Suppressor macrophage treated with lipopolysaccharide for 1 hour (primary cell): ENCODE results near the gene DNHD1.

Experiments
- DNase-seq, 3 donors: peaks; one replicate each; pipeline ENCODE4 v3.0.0-alpha.2; 2020 to 2022

Gene DNHD1

GRCh38 chr11:6531267-6531752 is 34.2 kb downstream of the DNHD1 start:
- peak; percentile 57 to 65 (median 65) for DNase-seq

- no peak for DNase-seq
These were observed 41.4 kb downstream of the DNHD1 start for GRCh38 chr11:6538456-6538855.

GRCh38 chr11:6538945-6539344 is 41.9 kb downstream of the DNHD1 start:
- DNase-seq = no peak

GRCh38 chr11:6539748-6540268 is 42.7 kb downstream of the DNHD1 start:
- DNase-seq = no peak

GRCh38 chr11:6541356-6541755 is 44.3 kb downstream of the DNHD1 start:
- no peak for DNase-seq

- DNase-seq = no peak
These were observed 45.6 kb downstream of the DNHD1 start for GRCh38 chr11:6542727-6543126.

- DNase-seq = no peak
These were observed 48.1 kb downstream of the DNHD1 start for GRCh38 chr11:6544921-6545850.

- DNase-seq = no peak
These were observed 49.0 kb downstream of the DNHD1 start for GRCh38 chr11:6545917-6546605.

- no peak for DNase-seq
These were observed 49.7 kb downstream of the DNHD1 start for GRCh38 chr11:6546735-6547134.

GRCh38 chr11:6547177-6547576 is 50.1 kb downstream of the DNHD1 start:
- DNase-seq = no peak

GRCh38 chr11:6548121-6548520 is 51.0 kb downstream of the DNHD1 start:
- DNase-seq = no peak

- no peak for DNase-seq
These were observed 51.6 kb downstream of the DNHD1 start for GRCh38 chr11:6548641-6549040.

- DNase-seq = no peak
These were observed 56.6 kb downstream of the DNHD1 start for GRCh38 chr11:6553634-6554033.

- DNase-seq = no peak
These were observed 58.0 kb downstream of the DNHD1 start for GRCh38 chr11:6554828-6555706.

- no peak for DNase-seq
These were observed 59.3 kb downstream of the DNHD1 start for GRCh38 chr11:6556139-6556949.

GRCh38 chr11:6557063-6557462 is 60.0 kb downstream of the DNHD1 start:
- DNase-seq = no peak

- no peak for DNase-seq
These were observed 60.9 kb downstream of the DNHD1 start for GRCh38 chr11:6557761-6558674.

- no peak for DNase-seq
These were observed 62.3 kb downstream of the DNHD1 start for GRCh38 chr11:6559369-6559768.

- no peak for DNase-seq
These were observed 64.2 kb downstream of the DNHD1 start for GRCh38 chr11:6561288-6561687.

- DNase-seq = no peak
These were observed 66.1 kb downstream of the DNHD1 start for GRCh38 chr11:6563121-6563619.
